Aorta (tissue), 5 donors: Measurements from ENCODE around the gene GATA6. TPM values are rescaled to one million over a fixed set of nuclear protein-coding genes. Genes with fewer than 3 reads are reported as not detected.

ENCODE experiments used
- ATAC-seq: fragments of 200-7000 bp; cut with Tn5 transposase; one replicate; pipeline ENCODE4 v1.9.1; 2022; ENCODE audit warnings: moderate library complexity; ENCODE audit not compliant: low FRiP score
- DNase-seq, 2 donors: peaks; one replicate each; pipeline ENCODE4 v3.0.0-alpha.2; 2020
- H3K27ac ChIP-seq, 2 donors: one replicate each; pipeline ENCODE4 v1.5.1; 2013; ENCODE audit warnings: low read length in 2 of 2, mild to moderate bottlenecking in 2 of 2, moderate library complexity in 2 of 2, control low read depth in 1 of 2, inconsistent platforms in 1 of 2, low read depth in 1 of 2
- H3K27me3 ChIP-seq, 2 donors: one replicate each; pipeline ENCODE4 v1.6.1; 2013; ENCODE audit warnings: control low read depth in 1 of 2, low read length in 1 of 2, mild to moderate bottlenecking in 1 of 2, moderate library complexity in 1 of 2; ENCODE audit not compliant: insufficient read depth in 2 of 2, control insufficient read depth in 1 of 2
- H3K36me3 ChIP-seq, 2 donors: one replicate each; pipeline ENCODE4 v1.6.1; 2013; ENCODE audit warnings: control low read depth in 1 of 2, low read length in 1 of 2, mild to moderate bottlenecking in 1 of 2; ENCODE audit not compliant: insufficient read depth in 2 of 2, control insufficient read depth in 1 of 2
- H3K4me1 ChIP-seq, 2 donors: one replicate each; pipeline ENCODE4 v1.6.1; 2013; ENCODE audit warnings: low read length in 2 of 2, control low read depth in 1 of 2, mild to moderate bottlenecking in 1 of 2, moderate library complexity in 1 of 2; ENCODE audit not compliant: insufficient read depth in 2 of 2, control insufficient read depth in 1 of 2
- H3K4me3 ChIP-seq, 2 donors: one replicate each; pipeline ENCODE4 v1.5.1; 2013; ENCODE audit warnings: low read length in 2 of 2, control low read depth in 1 of 2, mild to moderate bottlenecking in 1 of 2
- H3K9me3 ChIP-seq: one replicate; pipeline ENCODE4 v1.6.1; 2013; ENCODE audit warnings: mild to moderate bottlenecking, low read length; ENCODE audit not compliant: control insufficient read depth
- WGBS, 2 donors: extraction: QIAGEN DNeasy Blood & Tissue Kit; methylation state at CpG; one replicate each; pipeline ENCODE4 v1.1.7; 2013; 5-methylcytosine and 5-hydroxymethylcytosine counted together
- intact Hi-C, 2 donors: fragments of 100-400 bp; cut with DNase I; formaldehyde crosslinking; loops; one replicate each; pipeline versions ENCODE4 v1.14.2 to v1.15.0; 2022
- polyA plus RNA-seq, 2 donors: library from polyadenylated mRNA; stranded (reverse); fragments of 200-250 nt; gene quantifications; one replicate each; pipeline ENCODE4 v1.2.3, GENCODE V29; 2013
- total RNA-seq, 2 donors: library from RNA; stranded (reverse); fragmentation: NEBNext Ultra II Directional; extraction: Animal tissue kit (Norgen Biotek cat#: 25700); gene quantifications; one replicate each; pipeline ENCODE4 v1.2.1, GENCODE V29; 2021
- donor health status: healthy with polysubstance abuse.
- donor health status: Bipolar disorder and iron deficiency.
- donor health status: DM: no; HTN: no; CAD: no.
- donor health status: DM: no; HTN: no; CAD: no.
- donor health status: DM: yes; HTN: yes; CAD: no.

The GATA6 gene
- total and polyA plus RNA-seq, 4 donors: 16.0 to 41.5 (median 30.8) TPM

GRCh38 chr18:22223965-22224322, 54.6 kb downstream of the GATA6 start:
- Histone ChIP-seq H3K27ac (no peak overlapping the region), H3K4me3 (no peak overlapping the region), H3K9me3 (no peaks in the 10 kb centered on the region), H3K36me3 (no peaks in the 10 kb centered on the region), H3K4me1 (no peaks in the 10 kb centered on the region), H3K27me3 (no peaks in the 10 kb centered on the region)
- intact Hi-C loops: loop anchor here in 1 of 2 donors (10.0 kb wide), 1 partner anchor 61 kb away; no protein-coding TSS in a partner anchor
- WGBS, 2 donors: 75 to 81% methylated on average over 1 of the region's 1 CpG
- ATAC-seq (no peak), DNase-seq (no peak)

- H3K36me3 ChIP-seq: no peaks in the 10 kb centered on the region
- H3K27ac ChIP-seq: no peak overlapping the region
- DNase-seq (no peak), ATAC-seq (no peak)
- intact Hi-C loops: loop anchor here in 1 of 2 donors (10.0 kb wide), 1 partner anchor 60 kb away; no protein-coding TSS in a partner anchor
- H3K27me3 ChIP-seq: no peaks in the 10 kb centered on the region
- 84% methylated on average over 1 of the region's 1 CpG for WGBS, 2 donors
- no peaks in the 10 kb centered on the region for H3K9me3 ChIP-seq
- no peak overlapping the region for H3K4me3 ChIP-seq
- H3K4me1 ChIP-seq: no peaks in the 10 kb centered on the region
Measured at GRCh38 chr18:22224339-22224738, 55.0 kb downstream of the GATA6 start.

GRCh38 chr18:22226801-22227200, 57.4 kb downstream of the GATA6 start:
- ATAC-seq (no peak), DNase-seq (no peak)
- no peak overlapping the region for H3K27ac ChIP-seq
- no peaks in the 10 kb centered on the region for H3K27me3 ChIP-seq
- WGBS, 2 donors: 89 to 95% methylated on average over 4 of the region's 4 CpGs
- no peaks in the 10 kb centered on the region for H3K4me1 ChIP-seq
- H3K9me3 ChIP-seq: no peaks in the 10 kb centered on the region
- intact Hi-C loops: loop anchor here in 1 of 2 donors (10.0 kb wide), 1 partner anchor 58 kb away; no protein-coding TSS in a partner anchor
- H3K4me3 ChIP-seq: no peak overlapping the region
- H3K36me3 ChIP-seq: no peaks in the 10 kb centered on the region

- no peaks in the 10 kb centered on the region for H3K27me3 ChIP-seq
- no peaks in the 10 kb centered on the region for H3K36me3 ChIP-seq
- WGBS, 2 donors: 92% methylated on average over 2 of the region's 2 CpGs
- intact Hi-C loops: loop anchor here in 1 of 2 donors (10.0 kb wide), 1 partner anchor 56 kb away; no protein-coding TSS in a partner anchor
- no peak for ATAC-seq
- no peaks in the 10 kb centered on the region for H3K4me1 ChIP-seq
- no peak for DNase-seq
- no peaks in the 10 kb centered on the region for H3K9me3 ChIP-seq
- no peak overlapping the region for H3K4me3 ChIP-seq
- H3K27ac ChIP-seq: no peak overlapping the region
Measured at GRCh38 chr18:22228976-22229375, 59.6 kb downstream of the GATA6 start.

GRCh38 chr18:22229456-22230124, 60.2 kb downstream of the GATA6 start:
- no peaks in the 10 kb centered on the region for H3K27me3 ChIP-seq
- 92 to 93% methylated on average over 7 of the region's 7 CpGs for WGBS, 2 donors
- H3K36me3 ChIP-seq: no peaks in the 10 kb centered on the region
- intact Hi-C loops: loop anchor here in 1 of 2 donors (10.0 kb wide), 1 partner anchor 55 kb away; no protein-coding TSS in a partner anchor
- DNase-seq (no peak), ATAC-seq (no peak)
- no peak overlapping the region for H3K4me3 ChIP-seq
- no peaks in the 10 kb centered on the region for H3K9me3 ChIP-seq
- H3K27ac ChIP-seq: no peak overlapping the region
- H3K4me1 ChIP-seq: no peaks in the 10 kb centered on the region

- WGBS, 2 donors: 91 to 92% methylated on average over 12 of the region's 12 CpGs
- H3K27ac ChIP-seq: no peak overlapping the region
- ATAC-seq (no peak), DNase-seq (no peak)
- no peaks in the 10 kb centered on the region for H3K9me3 ChIP-seq
- no peaks in the 10 kb centered on the region for H3K4me1 ChIP-seq
- no peaks in the 10 kb centered on the region for H3K27me3 ChIP-seq
- no peak overlapping the region for H3K4me3 ChIP-seq
- intact Hi-C loops: no loop called here
- H3K36me3 ChIP-seq: no peaks in the 10 kb centered on the region
Measured at GRCh38 chr18:22230471-22230945, 61.1 kb downstream of the GATA6 start.

- intact Hi-C loops: no loop called here
Measured at GRCh38 chr18:22233266-22233665, 63.9 kb downstream of the GATA6 start.

GRCh38 chr18:22238036-22238435, 68.6 kb downstream of the GATA6 start:
- intact Hi-C loops: no loop called here
- 88 to 93% methylated on average over 6 of the region's 6 CpGs for WGBS, 2 donors
- no peak for DNase-seq
- no peaks in the 10 kb centered on the region for H3K9me3 ChIP-seq
- no peak overlapping the region for H3K27ac ChIP-seq
- no peaks in the 10 kb centered on the region for H3K27me3 ChIP-seq
- no peak for ATAC-seq
- no peaks in the 10 kb centered on the region for H3K36me3 ChIP-seq
- H3K4me3 ChIP-seq: no peak overlapping the region
- no peaks in the 10 kb centered on the region for H3K4me1 ChIP-seq

More at GRCh38 chr18:22233266-22233665, 63.9 kb downstream of the GATA6 start:
- Histone ChIP-seq H3K36me3 (no peaks in the 10 kb centered on the region), H3K27ac (no peak overlapping the region), H3K4me1 (no peaks in the 10 kb centered on the region), H3K4me3 (no peak overlapping the region), H3K9me3 (no peaks in the 10 kb centered on the region), H3K27me3 (no peaks in the 10 kb centered on the region)
- DNase-seq (no peak), ATAC-seq (no peak)
- WGBS, 2 donors: 91 to 93% methylated on average over 8 of the region's 8 CpGs

GRCh38 chr18:22238681-22239080, 69.3 kb downstream of the GATA6 start:
- intact Hi-C loops: no loop called here
- DNase-seq (no peak), ATAC-seq (no peak)
- WGBS, 2 donors: 87 to 88% methylated on average over 6 of the region's 6 CpGs
- Histone ChIP-seq H3K4me3 (no peak overlapping the region), H3K36me3 (no peaks in the 10 kb centered on the region), H3K4me1 (no peaks in the 10 kb centered on the region), H3K27ac (no peak overlapping the region), H3K9me3 (no peaks in the 10 kb centered on the region), H3K27me3 (no peaks in the 10 kb centered on the region)
